Gastroesophageal sphincter (tissue), 3 donors: ENCODE measurements around the gene ZNF766.

ENCODE experiments used
- CTCF ChIP-seq, 4 experiments: fragments of 200-600 bp in 2 of 4; fragments of 450-650 bp in 2 of 4; sonication (generic) in 1 of 4; IDR thresholded peaks; one replicate each; pipeline ENCODE4 v1.5.1; 2017 to 2019; ENCODE audit warnings: antibody characterized with exemption in 4 of 4, mild to moderate bottlenecking in 2 of 4, moderate library complexity in 2 of 4
- EP300 ChIP-seq: sonication (generic); formaldehyde crosslinking; IDR thresholded peaks from one replicate; pipeline ENCODE4 v1.6.1; 2017; ENCODE audit warnings: antibody characterized with exemption, mild to moderate bottlenecking
- POLR2AphosphoS5 ChIP-seq: sonication (generic); formaldehyde crosslinking; IDR thresholded peaks from one replicate; pipeline ENCODE4 v1.6.1; 2017; ENCODE audit warnings: antibody characterized with exemption

- TF ChIP-seq CTCF (IDR thresholded peaks at IDR 0.05) (no peak), POLR2AphosphoS5 (no peak), EP300 (no peak)
Measured at GRCh38 chr19:52221831-52222375, 47.5 kb upstream of the ZNF766 start.
